GM23248 (cell line): ENCODE measurements around the gene GRIN1. TPM values are rescaled to one million over a fixed set of nuclear protein-coding genes. Genes with fewer than 3 reads are reported as not detected.

ENCODE experiments used
- DNase-seq: peaks from one replicate; pipeline ENCODE4 v3.0.0-alpha.2; 2015
- H2AFZ ChIP-seq: fragments of 200-600 bp; sonication (generic); 2 replicates; pipeline ENCODE4 v1.6.1; 2016; ENCODE audit warnings: antibody characterized with exemption
- H3F3A ChIP-seq: fragments of 200-600 bp; sonication (generic); 2 replicates; pipeline ENCODE4 v1.6.1; 2016; ENCODE audit warnings: mild to moderate bottlenecking, antibody characterized with exemption, mixed run types; ENCODE audit not compliant: insufficient read depth
- H3K27ac ChIP-seq: fragments of 200-600 bp; sonication (generic); 2 replicates; pipeline ENCODE4 v1.5.1; 2016; ENCODE audit warnings: mild to moderate bottlenecking
- H3K27me3 ChIP-seq: fragments of 200-600 bp; sonication (generic); replicated peaks from 2 replicates; pipeline ENCODE4 v1.6.1; 2016; ENCODE audit warnings: mild to moderate bottlenecking; ENCODE audit not compliant: insufficient read depth
- H3K36me3 ChIP-seq: fragments of 200-600 bp; sonication (generic); 2 replicates; pipeline ENCODE4 v1.6.1; 2016; ENCODE audit warnings: low read depth, mild to moderate bottlenecking
- H3K4me1 ChIP-seq: fragments of 200-600 bp; sonication (generic); 2 replicates; pipeline ENCODE4 v1.6.1; 2016; ENCODE audit warnings: mild to moderate bottlenecking; ENCODE audit not compliant: insufficient read depth
- H3K4me2 ChIP-seq: fragments of 200-600 bp; sonication (generic); one replicate; pipeline ENCODE4 v1.6.1; 2016; ENCODE audit warnings: mild to moderate bottlenecking; ENCODE audit not compliant: unreplicated experiment
- H3K4me3 ChIP-seq: fragments of 200-600 bp; sonication (generic); 2 replicates; pipeline ENCODE4 v1.5.1; 2016; ENCODE audit warnings: mild to moderate bottlenecking
- H3K79me2 ChIP-seq: fragments of 200-600 bp; sonication (generic); 2 replicates; pipeline ENCODE4 v1.6.1; 2016; ENCODE audit warnings: mild to moderate bottlenecking; ENCODE audit not compliant: insufficient read depth
- H3K9ac ChIP-seq: fragments of 200-600 bp; sonication (generic); 2 replicates; pipeline ENCODE4 v1.6.1; 2016; ENCODE audit warnings: mild to moderate bottlenecking
- H3K9me2 ChIP-seq: fragments of 200-600 bp; sonication (generic); 2 replicates; pipeline ENCODE4 v1.6.1; 2016; ENCODE audit warnings: mixed run types, mild to moderate bottlenecking, moderate library complexity; ENCODE audit not compliant: insufficient read depth
- H3K9me3 ChIP-seq: fragments of 200-600 bp; sonication (generic); one replicate; pipeline ENCODE4 v1.6.1; 2017; ENCODE audit warnings: low read depth
- H4K20me1 ChIP-seq: fragments of 200-600 bp; sonication (generic); 2 replicates; pipeline ENCODE4 v1.6.0; 2016; ENCODE audit not compliant: insufficient read depth
- EZH2 ChIP-seq: fragments of 200-600 bp; sonication (generic); IDR thresholded peaks from 2 replicates; pipeline ENCODE4 v1.6.1; 2018; ENCODE audit warnings: antibody characterized with exemption, mild to moderate bottlenecking; ENCODE audit not compliant: insufficient read depth, poor library complexity, severe bottlenecking
- EZH2phosphoT487 ChIP-seq: fragments of 200-600 bp; sonication (generic); IDR thresholded peaks from 2 replicates; pipeline ENCODE4 v1.6.1; 2018; ENCODE audit warnings: antibody characterized with exemption, moderate library complexity, mild to moderate bottlenecking, low read depth; ENCODE audit not compliant: insufficient read depth
- WGBS, 2 experiments: methylation state at CpG; one replicate each; pipeline ENCODE4 v1.1.6; 2015 to 2017; ENCODE audit warnings: low lambda C conversion rate in 2 of 2, low coverage in 1 of 2; ENCODE audit errors: missing lambda C conversion rate in 2 of 2; 5-methylcytosine and 5-hydroxymethylcytosine counted together
- in situ Hi-C: fragments of 300-500 bp; cut with MboI; formaldehyde crosslinking; loops from 2 replicates; pipeline ENCODE4 v1.15.0; 2020
- polyA plus RNA-seq: library from polyadenylated mRNA; unstranded; fragments of >200 nt; fragmentation: Nextera tagmentation; extraction: Ambion mirVana; gene quantifications from 2 replicates; pipeline ENCODE4 v1.2.1, GENCODE V29; 2016
- total RNA-seq: library from RNA; depleted of rRNA; stranded (reverse); fragments of >200 nt; shearing (Covaris generic); gene quantifications from 2 replicates; pipeline ENCODE4 v1.2.3, GENCODE V29; 2014

GRIN1 gene
- total and polyA plus RNA-seq, 2 experiments from 2014 or later: 0.76 TPM; not detected in 1

DNA sequence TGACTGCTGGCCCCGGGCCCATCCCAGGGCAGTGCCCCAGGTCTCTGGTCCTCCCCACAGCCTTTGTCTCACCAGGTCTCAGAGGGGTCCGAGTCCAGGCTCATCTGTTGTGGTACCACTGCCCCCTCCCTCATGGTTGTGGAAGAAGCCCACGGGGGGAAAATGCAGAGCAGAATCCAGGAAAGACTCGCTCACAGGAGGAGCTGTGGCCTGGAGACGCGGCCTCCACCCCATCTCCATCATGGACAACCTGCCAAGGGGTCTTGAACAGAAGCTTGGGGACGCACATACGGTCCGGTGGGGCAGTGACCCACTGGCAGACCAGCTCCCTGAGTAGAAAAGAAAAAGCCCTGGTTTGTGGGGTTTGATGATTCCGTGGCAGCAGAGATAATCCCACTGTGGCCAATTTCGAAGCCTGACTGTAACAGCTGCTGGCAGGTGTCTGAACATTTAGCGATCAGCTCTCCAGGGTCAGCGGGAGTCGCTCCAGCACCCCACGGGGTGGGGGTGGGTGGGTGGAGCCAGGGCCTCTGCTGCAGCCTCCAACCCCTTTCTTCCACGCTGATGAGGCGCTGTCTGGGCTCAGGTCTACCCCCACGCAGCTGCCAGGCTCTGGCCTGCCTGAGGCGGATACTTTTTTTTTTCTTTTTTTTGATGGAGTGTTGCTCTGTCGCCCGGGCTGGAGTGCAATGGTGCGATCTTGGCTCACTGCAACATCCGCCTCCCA, 1.9 kb upstream of the GRIN1 start:
- Histone ChIP-seq H3K4me1 (no peaks in the 10 kb centered on the region), H2AFZ (no peak overlapping the region), H3K4me2 (no peak overlapping the region), H3K36me3 (no peaks in the 10 kb centered on the region), H3F3A (peaks cover 5% of the 10 kb centered on the region; the same call in 1 of the 2 replicates), H3K9me3 (no peaks in the 10 kb centered on the region), H3K9me2 (no peaks in the 10 kb centered on the region), H3K9ac (no peak overlapping the region), H4K20me1 (no peaks in the 10 kb centered on the region), H3K27ac (no peak overlapping the region), H3K4me3 (no peak overlapping the region), H3K27me3 (peaks cover 35% of the 10 kb centered on the region), H3K79me2 (no peaks in the 10 kb centered on the region)
- 55 to 65% methylated on average over 22 to 23 of the region's 23 CpGs for WGBS, 2 experiments
- TF ChIP-seq EZH2 (no peak), EZH2phosphoT487 (no peak)
- no peak for DNase-seq
- in situ Hi-C loops: no loop called here

DNA sequence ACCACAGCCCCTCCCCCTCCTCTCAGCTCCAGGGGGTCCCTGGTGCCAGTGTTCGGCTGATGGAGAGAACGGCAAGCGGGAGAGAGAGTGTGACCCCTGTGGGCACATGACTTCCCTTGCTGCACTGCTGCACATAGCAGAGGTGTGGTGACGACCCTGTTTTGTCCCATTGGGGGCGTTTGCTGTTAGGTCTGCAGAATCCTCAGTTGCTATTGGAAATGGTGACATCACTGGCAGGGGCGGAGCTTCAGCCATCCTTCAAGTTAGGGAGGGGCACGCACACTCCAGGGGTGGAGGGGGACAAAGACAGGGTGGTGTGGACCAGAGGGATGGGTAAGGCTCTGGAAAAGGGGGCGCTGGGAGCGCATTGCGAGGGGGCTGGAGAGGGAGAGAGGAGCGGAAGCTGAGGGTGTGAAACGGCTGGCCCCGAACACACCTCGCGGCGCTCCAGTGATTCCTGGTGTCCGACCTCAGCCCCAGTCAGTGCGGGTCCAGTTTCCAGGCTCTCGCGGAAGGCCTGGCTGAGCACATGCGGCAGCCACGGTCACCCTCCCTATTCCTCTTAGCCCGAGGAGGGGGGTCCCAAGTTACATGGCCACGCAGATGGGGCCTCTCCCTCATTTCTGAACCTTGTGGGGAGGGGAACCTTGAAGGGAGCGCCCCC, 764 bp upstream of the GRIN1 start:
- Histone ChIP-seq H3K4me1 (no peaks in the 10 kb centered on the region), H3K36me3 (no peaks in the 10 kb centered on the region), H3K4me2 (no peak overlapping the region), H3K79me2 (no peaks in the 10 kb centered on the region), H3K9me2 (no peaks in the 10 kb centered on the region), H3K27ac (no peak overlapping the region), H3K27me3 (peaks cover 35% of the 10 kb centered on the region), H4K20me1 (no peaks in the 10 kb centered on the region), H3K9me3 (no peaks in the 10 kb centered on the region), H3K9ac (no peak overlapping the region), H3K4me3 (no peak overlapping the region), H3F3A (peaks cover 2% of the 10 kb centered on the region; the same call in 1 of the 2 replicates), H2AFZ (no peak overlapping the region)
- DNase-seq: no peak
- 5 to 7% methylated on average over 19 to 25 of the region's 25 CpGs for WGBS, 2 experiments
- in situ Hi-C loops: no loop called here
- no peak for TF ChIP-seq EZH2
- TF ChIP-seq EZH2phosphoT487: no peak

DNA sequence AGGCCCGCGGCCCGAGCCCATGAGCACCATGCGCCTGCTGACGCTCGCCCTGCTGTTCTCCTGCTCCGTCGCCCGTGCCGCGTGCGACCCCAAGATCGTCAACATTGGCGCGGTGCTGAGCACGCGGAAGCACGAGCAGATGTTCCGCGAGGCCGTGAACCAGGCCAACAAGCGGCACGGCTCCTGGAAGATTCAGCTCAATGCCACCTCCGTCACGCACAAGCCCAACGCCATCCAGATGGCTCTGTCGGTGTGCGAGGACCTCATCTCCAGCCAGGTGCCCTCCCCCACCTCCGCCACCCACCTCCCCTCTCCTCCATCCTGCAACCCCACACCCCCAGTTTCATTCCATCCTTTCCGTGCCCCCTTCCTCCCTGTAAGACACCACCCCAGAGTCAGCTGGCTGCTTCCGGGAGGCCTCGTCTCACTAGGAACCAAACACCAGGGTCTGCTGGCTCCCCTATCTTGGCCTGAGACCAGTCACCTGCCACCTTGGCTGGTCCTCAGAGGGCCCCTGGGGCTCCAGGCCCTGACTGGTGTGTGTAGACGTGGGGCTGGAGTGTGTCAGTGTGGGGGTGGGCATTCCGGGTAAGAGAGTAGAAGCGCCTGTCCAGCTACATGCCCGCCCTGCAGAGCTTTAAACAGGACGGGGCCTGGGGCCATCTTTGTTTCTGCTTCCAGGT, 655 bp downstream of the GRIN1 start:
- Histone ChIP-seq H3K9ac (no peak overlapping the region), H3K27ac (no peak overlapping the region), H3K27me3 (peaks cover 35% of the 10 kb centered on the region), H4K20me1 (no peaks in the 10 kb centered on the region), H3K4me2 (no peak overlapping the region), H3K4me3 (no peak overlapping the region), H2AFZ (no peak overlapping the region), H3K36me3 (no peaks in the 10 kb centered on the region), H3K4me1 (no peaks in the 10 kb centered on the region), H3K9me2 (no peaks in the 10 kb centered on the region), H3F3A (no peaks in the 10 kb centered on the region), H3K79me2 (no peaks in the 10 kb centered on the region), H3K9me3 (no peaks in the 10 kb centered on the region)
- 26 to 31% methylated on average over 21 to 28 of the region's 37 CpGs for WGBS, 2 experiments
- DNase-seq: no peak
- no peak for TF ChIP-seq EZH2
- no peak for TF ChIP-seq EZH2phosphoT487
- in situ Hi-C loops: no loop called here

DNA sequence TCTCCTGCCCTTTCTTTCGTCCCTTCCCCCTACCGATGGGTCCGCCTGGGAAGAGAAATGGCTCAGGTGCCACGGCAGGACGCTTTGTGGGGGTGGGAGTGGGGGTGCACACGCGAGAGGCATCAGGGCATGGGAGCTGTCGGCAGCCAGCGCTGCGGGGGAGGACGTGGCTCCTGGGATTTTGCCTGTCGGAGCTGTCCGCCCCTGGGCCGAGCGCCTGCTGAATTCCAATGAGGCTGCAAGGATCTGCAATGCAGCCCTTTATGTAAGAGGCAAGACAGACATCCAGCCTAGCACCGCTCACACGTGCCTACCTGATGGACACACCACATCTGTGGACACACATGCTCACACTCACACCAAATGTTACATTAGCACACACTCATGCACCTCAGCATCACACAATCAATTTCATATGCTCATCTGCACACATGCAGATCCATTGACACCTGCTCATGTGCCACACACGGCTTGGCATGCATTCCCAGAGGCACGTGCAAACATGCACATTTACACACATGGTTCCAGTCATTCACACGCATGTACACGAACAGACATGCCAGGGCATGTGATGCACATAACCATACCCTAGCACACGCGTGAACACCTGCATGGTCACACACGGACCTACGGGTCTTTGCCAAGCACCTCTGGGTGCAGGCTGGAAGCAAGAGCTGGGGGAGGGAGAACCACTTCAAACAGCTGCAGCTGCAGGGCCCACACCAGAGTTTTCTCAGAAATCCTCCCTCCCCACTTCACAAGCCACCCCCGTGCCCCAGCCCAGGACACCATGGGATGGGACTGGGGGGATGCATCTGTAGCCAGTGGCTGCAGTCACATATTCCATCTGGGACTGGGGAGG, 1.4 kb downstream of the GRIN1 start:
- Histone ChIP-seq H3K27me3 (peaks cover 35% of the 10 kb centered on the region), H4K20me1 (no peaks in the 10 kb centered on the region), H3F3A (no peaks in the 10 kb centered on the region), H3K4me1 (no peaks in the 10 kb centered on the region), H3K4me3 (no peak overlapping the region), H3K9me3 (no peaks in the 10 kb centered on the region), H3K9me2 (no peaks in the 10 kb centered on the region), H2AFZ (no peak overlapping the region), H3K4me2 (no peak overlapping the region), H3K9ac (no peak overlapping the region), H3K79me2 (no peaks in the 10 kb centered on the region), H3K27ac (no peak overlapping the region), H3K36me3 (no peaks in the 10 kb centered on the region)
- no peak for DNase-seq
- no peak for TF ChIP-seq EZH2phosphoT487
- no peak for TF ChIP-seq EZH2
- in situ Hi-C loops: no loop called here
- WGBS, 2 experiments: 27 to 32% methylated on average over 23 to 26 of the region's 26 CpGs
